Lung microvascular endothelial cell (primary cell): Measurements from ENCODE around the gene ATP1A4. TPM values are rescaled to one million over a fixed set of nuclear protein-coding genes. Genes with fewer than 3 reads are reported as not detected.
"Not testable (repeated sequence)": the region's sequence is repeated elsewhere in the genome, so short reads cannot be mapped to it uniquely, and the experiment has no call there.

Source experiments
- DNase-seq, 2 donors: peaks; one replicate each; pipeline versions ENCODE4 v3.0.0 to v3.0.0-alpha.2; 2010; ENCODE audit warnings: low read depth in 2 of 2
- total RNA-seq: library from RNA; depleted of rRNA; stranded (reverse); fragments of >200 nt; gene quantifications from 2 replicates; pipeline ENCODE4 v1.2.1, GENCODE V29; 2014

The ATP1A4 gene
- not detected in 2 replicates for total RNA-seq

DNA sequence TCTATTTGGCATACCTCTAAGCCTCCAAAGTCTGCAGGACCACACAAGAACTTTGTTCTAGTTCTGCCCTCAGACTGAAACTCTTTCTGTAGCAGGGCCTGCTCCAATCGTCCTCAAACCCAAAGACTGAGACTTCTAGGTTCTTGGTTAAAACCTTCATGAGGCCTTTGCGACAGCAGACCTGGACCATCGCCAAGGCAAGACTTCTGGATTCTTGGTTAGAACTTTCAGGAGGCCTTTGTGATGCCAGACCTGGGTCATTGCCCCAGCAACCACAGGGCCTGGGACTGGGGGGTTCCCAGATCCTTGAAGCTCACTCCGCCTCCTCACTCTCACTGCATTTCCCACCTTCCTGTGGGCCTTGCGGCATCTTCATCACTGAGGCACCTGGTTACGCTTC is at the start of gene ATP1A4:
ATP1A4 (plus strand) TSS at position 301 of the 400 bp plus-strand sequence. CDS start 438 bp downstream, outside the sequence.
- no peak for DNase-seq

DNA sequence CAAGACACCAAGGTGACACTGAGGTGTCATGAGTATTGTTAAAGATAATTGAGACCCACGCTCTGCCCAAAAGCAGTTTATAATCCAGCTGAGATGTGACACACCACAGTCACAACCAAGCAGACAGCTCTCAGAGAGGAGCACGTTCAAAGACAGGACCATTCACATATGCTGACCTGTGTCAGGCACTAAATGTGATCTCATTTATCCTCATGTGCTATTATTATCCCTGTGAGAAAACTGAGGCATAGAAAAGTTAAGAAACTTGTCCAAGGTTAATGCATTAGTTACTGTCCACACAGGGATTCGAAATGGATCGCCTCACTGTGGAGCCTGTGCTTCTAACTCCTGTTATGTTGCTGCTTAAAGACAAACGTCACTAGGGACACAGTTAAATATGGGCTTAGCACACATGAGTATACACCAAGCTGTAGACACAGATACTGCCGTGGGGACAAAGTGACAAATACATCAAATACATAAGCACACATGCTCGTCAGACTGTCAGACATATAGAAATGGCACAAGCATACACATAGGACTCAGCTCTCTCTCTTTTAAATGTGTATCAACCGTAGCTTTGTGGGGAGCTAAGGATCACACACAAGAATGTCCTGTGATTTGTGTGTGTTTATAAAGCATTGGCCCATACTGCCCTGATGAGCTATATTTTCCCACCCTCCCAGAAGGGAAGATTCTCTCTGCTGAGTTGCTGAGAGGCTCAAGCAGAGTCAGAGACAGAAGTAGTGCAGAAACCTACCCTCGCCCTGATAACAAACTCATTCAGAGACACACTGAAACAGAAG is 49.5 kb upstream of the ATP1A4 start:
- DNase-seq, result no peak

DNA sequence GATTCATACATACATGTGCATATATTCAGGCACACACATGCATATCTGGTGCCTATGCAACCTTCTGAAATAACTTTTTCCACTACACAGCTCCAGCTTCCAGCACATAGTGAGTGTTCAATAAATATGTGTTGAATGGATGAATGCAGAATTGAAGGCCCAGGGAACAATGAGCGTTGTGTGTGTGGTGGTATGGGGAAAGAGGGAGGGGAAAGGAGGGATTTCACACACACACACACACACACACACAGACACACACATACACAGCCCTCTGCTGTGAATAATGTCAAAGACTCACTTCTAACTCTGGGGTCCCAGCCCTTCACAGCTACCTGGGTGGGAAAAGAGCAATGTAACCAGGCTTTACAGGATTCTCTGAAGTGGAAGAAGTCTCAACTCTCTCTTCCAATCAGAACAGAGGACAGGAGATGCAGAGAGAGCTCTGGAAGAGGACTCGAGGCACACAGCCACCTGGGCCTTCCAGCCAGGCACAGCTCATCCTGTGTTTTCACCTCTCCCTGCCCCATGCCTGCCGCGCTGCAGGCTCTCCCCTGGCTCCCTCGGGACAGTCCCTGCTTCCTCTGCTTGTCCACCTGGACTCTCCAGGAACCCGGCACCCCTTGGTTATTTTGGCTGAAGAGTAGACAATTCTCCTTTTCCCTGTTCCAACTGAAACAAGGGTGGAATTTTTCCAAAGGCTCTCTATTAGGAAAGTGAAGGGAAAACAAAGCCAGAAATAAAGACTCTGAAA is 47.6 kb upstream of the ATP1A4 start:
- DNase-seq, result no peak

DNA sequence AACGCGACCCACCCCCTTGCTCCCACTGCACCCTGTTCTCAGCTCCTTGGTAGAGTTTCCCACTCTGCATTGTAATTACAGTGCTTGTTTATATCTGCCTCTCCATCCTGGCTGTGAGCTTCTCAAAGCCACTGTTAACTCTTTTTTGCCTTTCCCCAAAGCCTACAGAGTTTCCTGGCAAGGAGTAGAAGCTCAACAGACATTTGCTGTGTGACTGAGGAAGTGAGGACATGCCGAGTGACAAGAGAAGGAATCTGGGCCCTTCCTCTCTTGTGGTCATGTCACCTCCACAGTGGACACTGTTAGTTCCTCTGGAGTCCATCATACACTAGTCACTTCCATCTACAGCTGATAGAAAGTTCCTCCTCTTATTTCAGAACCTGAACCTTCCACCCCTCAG is 46.9 kb upstream of the ATP1A4 start:
- no peak for DNase-seq

DNA sequence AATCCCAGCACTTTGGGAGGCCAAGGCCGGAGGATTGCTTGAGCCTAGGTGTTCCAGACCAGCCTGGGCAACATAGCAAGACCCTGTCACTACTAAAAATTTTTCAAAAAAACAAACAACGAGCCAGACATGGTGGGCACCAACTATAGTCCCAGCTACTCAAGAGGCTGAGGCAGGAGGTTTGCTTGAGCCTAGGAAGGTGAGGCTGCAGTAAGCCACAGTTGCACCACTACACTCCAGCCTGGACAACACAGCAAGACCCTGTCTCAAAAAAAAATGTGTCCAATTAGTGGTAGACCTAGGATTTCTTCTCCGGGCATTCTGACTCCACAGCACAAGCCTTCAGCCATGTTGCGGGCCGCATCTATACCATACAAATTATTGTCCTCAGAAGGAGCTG is 46.2 kb upstream of the ATP1A4 start:
- no peak for DNase-seq

DNA sequence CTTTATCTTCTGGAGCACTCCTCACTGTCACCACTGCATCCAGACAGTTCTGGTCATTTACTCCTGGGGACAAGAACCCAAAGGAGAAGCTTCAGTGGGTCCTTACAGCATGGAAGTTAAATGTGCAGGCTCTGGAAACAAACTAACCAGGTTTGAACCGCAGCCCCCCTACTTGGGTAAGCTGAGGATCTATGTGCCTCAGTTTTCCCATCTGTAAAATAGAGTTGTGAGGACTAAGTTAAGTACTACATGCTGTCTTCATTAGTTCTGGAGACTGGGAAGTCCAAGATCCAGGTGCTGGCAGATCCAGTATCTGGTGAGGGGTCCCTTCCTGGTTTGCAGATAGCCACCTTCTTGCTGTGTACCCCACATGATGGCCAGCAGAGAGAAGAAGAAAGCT is 43.9 kb upstream of the ATP1A4 start:
- DNase-seq, result no peak

DNA sequence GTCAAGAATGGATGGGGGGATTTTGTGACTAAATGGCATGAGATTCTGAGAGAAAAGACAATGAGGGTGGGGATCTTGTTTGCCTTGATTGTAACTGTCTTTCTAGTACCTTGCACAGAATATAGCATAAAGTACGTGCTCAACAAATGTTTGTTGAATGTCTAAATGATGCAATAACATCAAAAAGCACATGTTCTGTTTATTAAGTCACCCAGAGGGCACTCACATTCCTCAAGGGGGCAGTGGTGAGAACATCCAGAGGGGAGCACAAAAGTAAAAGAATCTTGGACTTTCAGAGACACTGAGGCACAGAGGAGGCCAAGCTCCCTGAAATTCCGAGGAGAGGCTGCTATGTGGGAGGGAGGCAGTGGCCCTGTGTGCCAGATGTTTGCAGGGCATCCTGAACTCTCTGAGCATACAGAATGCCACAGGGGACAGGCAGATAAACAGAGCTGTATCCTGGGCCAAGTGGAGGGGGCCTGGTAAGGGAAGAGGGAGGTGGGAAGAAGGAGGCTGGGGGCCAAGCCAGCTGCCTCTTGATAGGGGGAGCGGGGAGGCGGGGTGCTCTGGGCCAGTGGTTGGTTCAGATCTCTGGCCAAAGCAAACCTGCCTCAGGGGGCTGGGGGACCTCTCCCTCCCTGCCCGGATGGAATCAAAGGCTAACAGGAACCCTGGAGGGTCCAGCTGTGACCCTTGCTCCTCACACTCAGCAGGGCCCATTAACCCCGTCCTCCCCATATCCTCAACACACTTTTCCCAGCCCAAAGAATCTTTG is 42.3 kb upstream of the ATP1A4 start:
- peak; percentile 55 to 60 for DNase-seq

DNA sequence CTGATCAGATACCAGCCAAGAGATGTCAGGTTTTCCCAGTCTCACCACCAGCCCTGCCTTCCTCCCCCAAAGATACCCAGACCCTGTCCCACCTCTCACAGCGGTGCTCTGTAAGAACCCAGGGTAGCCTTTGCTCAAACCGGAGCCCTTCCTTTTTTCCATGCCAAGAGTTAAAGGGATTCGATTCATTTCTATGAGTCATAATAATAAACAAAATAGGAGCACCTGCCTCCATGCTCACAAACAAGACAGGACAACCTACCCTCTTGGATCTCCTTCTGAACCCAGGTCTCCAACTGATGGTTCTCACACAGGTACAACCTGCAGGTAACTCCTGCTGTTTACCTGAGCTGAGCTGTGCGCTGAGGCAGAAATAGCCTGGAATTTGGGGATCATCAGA is 41.7 kb upstream of the ATP1A4 start:
- DNase-seq, result no peak

DNA sequence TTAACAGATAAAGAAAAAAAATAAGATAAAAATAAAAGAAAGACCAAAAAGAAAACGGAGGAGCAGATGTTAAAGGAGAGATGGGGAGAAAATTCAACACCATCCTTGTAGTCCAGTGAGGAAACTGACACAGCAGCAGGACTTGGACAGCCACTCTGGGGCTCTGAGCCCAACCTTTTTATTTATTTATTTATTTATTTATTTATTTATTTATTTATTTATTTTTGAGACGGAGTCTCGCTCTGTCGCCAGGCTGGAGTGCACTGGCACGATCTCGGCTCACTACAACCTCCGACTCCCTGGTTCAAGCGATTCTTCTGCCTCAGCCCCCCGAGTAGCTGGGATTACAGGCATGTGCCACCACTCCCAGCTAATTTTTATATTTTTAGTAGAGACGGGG is 39.9 kb upstream of the ATP1A4 start:
- DNase-seq, result not testable (repeated sequence)

DNA sequence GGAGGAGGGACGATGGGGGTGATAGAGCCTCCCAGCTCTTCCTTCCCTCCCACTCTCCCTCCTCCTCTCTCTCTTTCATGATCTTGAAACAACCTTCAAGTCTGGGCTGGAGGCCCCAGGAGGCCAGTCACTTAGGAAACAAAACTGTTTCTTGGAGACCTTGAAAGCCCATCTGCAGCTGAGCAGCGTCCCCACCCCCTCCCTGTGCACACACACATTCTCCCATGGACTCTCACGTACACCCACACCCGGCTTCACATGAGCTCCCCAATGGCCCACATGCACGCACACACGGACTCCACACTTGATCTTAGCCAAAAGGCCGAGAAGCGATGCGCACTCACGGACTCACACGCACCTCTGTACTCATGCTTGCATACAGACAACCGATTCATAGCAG is 39.0 kb upstream of the ATP1A4 start:
- DNase-seq, result no peak

DNA sequence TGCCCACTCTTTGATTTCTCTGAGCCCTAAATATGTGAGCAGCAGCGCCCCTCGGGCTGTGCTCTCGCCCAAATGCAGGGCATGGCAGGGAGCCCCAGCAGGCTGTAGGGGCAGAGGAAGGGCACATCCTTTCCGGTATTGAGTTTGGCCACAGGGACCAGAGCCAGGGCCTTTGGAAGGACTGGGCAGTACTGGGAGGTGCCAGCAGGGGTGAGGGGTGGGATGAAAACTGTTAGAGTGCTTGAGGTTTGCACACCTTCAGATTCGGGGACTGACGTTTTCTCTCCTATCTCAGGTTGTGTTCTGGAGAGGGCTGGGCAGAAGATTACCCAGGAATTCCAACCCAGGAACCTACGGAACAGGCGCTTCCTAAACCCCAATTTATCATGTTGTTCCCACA is 38.0 kb upstream of the ATP1A4 start:
- no peak for DNase-seq

DNA sequence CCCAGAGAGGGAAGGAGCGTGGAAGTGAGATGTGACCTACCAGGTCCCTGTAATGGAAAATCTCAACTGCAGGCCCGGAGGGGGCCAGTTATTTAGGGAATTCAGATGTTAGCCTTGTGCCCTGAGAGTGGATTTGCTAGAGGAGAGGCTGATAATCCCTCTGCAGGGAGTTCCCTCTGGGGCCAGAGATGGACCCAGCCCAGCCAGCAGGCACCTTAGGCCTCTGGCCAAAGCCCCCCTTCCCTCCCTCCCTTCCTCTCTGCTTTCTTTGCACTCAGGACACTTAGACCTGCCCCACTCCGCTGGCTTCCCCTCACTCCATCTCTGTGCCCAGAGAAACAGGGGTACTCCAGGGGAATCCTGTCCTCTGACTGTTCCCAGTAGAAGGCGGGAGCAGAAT is 37.3 kb upstream of the ATP1A4 start:
- DNase-seq, result no peak

DNA sequence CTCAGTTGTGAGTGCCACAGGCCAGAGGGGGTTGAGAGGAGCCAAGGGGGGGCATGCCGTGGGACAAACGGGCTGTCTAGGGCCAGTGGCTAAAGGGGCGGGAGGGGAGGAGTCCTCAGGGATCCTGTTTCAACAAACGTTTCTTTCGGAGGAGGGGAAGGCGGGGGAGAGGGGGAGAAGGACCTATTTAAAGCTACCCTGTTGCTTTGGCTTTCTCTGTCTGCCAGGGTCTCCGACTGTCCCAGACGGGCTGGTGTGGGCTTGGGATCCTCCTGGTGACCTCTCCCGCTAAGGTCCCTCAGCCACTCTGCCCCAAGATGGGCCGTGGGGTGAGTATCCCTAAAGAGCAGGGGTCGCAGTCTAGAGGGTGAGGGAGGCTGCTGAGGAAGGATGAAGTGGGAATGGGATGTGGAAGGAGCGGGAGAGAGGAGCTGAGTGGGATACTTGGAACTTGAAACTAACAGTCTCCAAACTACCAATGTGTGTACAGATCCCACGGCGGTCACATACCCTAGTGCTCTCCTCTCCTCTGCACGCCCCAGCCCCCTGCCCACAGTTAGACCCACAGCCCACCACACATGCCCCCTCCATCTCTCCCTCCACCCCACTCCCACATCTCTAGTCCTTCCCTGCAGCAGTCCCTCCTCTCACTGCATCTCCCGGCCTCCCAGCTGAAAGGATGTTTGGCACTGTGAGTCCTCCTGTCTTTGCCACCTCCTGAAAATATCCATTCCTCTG is 35.7 kb upstream of the ATP1A4 start, which contains the start of gene ATP1A2:
ATP1A2 (plus strand) TSS at position 215 of the 738 bp plus-strand sequence; CDS start at position 318, 103 bp downstream.
- no peak for DNase-seq

DNA sequence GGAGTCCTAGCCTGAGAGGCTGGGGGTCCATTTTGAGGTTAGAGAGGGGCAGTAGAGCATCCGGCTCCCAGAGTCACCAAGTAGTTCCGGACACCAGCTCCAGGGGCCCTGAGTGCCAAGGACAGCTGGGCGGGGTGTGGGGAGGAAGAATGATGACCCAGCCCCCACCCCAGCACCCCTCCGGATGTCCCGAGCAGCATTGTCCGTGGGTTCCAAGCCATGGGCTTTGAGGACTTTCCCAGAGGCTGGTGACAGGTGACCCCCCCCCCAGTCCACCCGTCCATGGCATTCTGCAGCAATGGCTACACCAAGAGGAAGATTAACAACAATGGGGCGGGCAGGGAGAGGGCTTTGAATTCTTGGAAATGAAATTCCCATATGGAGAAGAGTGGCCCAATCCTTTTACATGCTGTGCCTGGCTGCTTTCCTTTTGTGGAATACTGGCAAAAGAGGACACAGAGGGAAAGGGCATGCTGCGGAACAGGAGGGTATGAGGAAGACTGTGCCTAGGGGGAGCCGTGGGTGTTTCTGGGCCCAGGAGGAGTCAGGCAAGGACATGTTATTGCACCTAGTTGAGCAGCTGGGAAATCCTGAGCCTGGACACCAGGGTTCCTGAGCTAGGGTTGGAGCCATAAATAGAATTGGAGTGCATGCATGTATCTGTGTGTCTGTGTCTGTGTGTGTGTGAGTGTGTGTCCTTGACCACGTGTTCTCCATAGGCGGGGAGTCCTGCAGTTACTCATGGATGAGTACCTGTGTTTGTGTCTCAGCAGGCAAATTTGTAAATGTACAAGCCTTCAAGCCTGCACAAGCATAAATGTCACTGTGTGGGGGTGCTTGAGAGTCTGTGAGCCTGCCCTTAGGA is 34.9 kb upstream of the ATP1A4 start:
- no peak for DNase-seq

DNA sequence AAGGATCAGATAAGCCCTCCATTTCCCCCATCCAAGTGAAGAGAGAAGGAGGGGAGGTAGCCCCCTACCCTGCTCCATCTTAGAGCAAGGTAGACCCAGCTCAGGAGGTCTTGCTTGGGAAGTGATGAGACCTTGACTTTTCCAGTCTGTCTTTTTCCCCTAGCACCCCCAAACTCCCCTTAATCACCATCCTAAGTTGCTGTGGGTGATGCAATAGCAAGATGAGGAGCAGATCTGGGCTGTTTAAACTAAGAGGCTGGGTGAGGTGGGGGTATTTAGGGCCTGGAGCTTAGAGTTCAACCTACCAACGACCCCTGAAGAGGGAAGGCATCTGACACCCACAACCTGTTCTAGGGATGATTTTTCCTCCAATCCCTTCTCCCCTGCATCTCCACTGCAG is 34.1 kb upstream of the ATP1A4 start:
- no peak for DNase-seq

DNA sequence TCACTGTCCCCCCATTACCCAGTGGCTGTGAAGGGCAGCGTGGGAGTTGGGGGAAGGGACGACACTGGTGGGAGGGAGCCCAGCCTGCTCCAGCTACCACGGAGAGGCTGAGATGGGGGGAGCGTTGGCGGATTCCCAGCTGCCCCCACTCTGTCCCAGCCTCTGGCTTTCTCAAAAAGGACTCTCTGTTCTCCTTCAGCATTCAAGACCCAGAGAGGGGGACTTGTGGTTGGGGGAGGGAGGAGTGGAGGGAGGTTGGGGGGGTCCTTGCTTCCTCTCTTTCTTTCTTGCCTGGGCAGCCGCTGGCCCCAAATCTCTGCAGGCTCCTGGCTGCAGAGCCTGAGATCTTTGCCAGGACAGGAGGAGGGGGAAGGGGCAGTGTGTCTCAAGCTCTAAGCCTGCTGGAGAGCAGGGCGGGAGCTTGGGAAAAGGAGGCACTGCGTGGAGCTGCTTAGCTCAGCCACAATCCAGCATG is 33.7 kb upstream of the ATP1A4 start:
- no peak for DNase-seq

DNA sequence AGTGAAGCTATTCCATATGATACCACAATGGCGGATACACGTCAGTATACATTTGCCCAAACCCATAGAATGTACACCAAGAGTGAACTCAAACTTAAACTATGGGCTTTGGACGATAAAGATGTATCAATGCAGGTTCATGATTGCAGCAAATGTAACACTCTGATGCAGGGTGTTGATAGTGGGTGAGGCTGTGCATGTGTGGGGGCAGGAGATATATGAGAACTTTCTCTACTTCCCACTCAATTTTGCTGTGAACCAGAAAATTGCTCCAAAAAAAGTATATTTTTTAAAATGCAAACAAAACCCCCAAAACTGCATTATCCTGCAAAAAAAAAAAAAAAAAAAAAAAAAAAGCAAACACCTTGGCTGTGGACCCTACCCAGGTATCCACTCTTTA is 32.5 kb upstream of the ATP1A4 start:
- DNase-seq, result no peak

DNA sequence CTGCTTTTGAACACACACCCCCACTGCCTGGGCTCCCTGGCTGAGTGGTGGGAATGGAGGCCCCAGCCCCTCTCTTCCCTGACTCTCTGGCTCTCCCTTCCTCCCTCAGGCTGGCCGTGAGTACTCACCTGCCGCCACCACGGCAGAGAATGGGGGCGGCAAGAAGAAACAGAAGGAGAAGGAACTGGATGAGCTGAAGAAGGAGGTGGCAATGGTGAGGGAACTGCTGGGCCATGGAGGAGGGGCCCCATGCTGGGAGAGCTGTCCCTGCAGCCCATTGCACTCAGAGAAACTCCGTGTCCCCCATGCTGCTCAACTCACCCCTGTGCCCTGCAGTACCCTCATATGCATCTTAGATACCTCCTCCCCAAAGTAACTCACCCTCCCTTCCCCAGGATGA is 30.6 kb upstream of the ATP1A4 start:
- DNase-seq, result no peak

DNA sequence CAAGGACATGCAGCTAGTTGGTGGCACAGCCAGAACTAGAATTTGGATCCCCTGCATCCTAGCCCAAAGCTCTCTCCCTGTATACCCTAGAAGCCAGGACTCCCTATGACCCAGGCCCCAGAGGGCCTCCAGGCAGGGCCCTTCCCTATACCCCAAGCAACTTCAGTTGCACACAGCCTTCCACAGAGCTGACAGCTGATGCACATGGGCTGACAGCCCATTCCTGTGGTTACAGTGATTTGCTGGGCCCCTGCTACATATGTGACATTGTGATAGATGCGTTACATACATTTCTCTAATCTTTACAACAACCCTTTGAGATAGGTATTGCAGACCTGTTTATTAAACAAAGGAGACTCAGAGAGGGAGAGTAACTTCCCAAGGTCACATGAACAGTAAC is 30.0 kb upstream of the ATP1A4 start:
- DNase-seq, result no peak

DNA sequence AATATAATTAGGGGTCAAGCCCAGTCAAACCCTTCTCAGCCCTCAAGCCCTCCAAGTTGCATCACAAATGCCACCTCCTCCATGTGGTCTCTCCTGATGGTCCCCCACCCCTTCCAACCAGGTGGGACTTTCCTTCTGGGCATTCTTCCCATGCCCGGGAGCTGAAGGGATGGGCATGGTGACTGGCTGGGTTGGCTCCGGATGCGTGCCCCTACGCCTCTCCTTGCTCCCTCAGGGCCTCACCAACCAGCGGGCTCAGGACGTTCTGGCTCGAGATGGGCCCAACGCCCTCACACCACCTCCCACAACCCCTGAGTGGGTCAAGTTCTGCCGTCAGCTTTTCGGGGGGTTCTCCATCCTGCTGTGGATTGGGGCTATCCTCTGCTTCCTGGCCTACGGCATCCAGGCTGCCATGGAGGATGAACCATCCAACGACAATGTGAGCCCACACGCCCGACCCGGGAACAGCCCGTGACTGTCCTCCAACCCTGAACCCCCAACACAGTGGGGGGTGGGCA is 28.4 kb upstream of the ATP1A4 start:
- no peak for DNase-seq
